ENCODE data around the gene SLC9A9.

The SLC9A9 gene

DNA sequence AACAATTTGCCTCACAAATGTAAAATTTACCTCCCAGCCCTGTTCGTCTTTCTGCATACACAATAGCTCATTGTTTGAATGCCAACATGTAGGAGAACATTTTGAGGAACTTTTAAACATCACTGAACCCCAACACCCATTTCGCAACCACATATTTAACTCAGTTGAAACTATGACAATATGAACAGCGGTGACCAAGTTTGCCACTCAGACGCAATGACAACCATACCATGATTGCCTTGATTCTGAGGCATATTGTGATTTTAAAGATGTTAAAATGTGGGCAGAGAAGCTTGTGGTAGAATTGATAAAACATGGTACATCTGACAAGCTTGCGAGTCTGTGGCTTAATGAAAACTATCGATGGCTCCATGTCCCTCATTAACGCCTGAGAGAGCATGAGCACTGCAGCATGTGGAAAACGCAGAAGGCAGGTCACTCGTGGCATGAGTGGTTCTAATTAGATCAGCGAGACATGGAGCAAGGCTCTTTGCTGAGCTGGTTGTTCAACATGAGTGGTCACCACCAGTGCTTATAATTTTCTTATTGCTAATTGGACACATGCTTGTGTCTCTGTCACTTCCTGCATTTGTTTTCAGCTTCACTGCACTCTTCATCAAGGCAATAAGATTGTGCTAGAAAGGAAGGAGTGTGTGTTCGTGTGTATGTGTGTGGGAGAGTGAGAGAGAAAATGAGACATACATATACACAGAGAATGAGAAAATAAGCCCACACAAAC is 611.9 kb downstream of the SLC9A9 start:
- H3K4me3 ChIP-seq (ENCODE audit: low read depth, low read length): no peak overlapping the region
- DNase-seq (ENCODE audit: low read depth): no peak
- TF ChIP-seq, protein P1, sequence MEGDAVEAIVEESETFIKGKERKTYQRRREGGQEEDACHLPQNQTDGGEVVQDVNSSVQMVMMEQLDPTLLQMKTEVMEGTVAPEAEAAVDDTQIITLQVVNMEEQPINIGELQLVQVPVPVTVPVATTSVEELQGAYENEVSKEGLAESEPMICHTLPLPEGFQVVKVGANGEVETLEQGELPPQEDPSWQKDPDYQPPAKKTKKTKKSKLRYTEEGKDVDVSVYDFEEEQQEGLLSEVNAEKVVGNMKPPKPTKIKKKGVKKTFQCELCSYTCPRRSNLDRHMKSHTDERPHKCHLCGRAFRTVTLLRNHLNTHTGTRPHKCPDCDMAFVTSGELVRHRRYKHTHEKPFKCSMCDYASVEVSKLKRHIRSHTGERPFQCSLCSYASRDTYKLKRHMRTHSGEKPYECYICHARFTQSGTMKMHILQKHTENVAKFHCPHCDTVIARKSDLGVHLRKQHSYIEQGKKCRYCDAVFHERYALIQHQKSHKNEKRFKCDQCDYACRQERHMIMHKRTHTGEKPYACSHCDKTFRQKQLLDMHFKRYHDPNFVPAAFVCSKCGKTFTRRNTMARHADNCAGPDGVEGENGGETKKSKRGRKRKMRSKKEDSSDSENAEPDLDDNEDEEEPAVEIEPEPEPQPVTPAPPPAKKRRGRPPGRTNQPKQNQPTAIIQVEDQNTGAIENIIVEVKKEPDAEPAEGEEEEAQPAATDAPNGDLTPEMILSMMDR (IDR thresholded peaks at IDR 0.05; ENCODE audit: control insufficient read depth, extremely low read depth, insufficient read depth): no peak

GRCh38 chr3:143235614-143236204 is 612.6 kb downstream of the SLC9A9 start:
- TF ChIP-seq, protein P1 (IDR thresholded peaks at IDR 0.05; ENCODE audit: control insufficient read depth, extremely low read depth, insufficient read depth): no peak
- no peak overlapping the region for H3K4me3 ChIP-seq (ENCODE audit: low read depth, low read length)
- DNase-seq (ENCODE audit: low read depth): no peak

DNA sequence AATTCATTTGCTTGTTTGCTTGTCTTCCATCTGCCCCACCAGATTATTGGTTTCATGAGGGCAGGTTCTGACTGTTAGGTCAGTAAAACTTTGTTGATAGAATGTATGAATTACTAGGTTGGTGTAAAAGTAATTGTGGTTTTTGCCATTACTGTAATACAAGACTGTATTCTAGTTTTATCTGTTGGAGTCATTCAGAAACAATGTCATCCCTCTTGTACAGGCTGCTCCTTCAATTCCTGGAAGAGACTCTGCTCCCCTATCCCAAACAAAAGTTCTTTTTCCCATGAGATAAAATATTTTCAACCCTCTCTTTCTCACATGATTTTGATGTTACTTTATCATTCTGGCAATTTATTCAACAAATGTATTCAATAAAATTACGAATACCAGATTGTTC is 613.7 kb downstream of the SLC9A9 start:
- no peak overlapping the region for H3K4me3 ChIP-seq (ENCODE audit: low read depth, low read length)
- TF ChIP-seq, protein P1 (IDR thresholded peaks at IDR 0.05; ENCODE audit: control insufficient read depth, extremely low read depth, insufficient read depth): no peak
- DNase-seq (ENCODE audit: low read depth): no peak

GRCh38 chr3:143232981-143233380 is 615.3 kb downstream of the SLC9A9 start:
- DNase-seq (ENCODE audit: low read depth): no peak
- TF ChIP-seq, protein P1 (IDR thresholded peaks at IDR 0.05; ENCODE audit: control insufficient read depth, extremely low read depth, insufficient read depth): no peak
- no peak overlapping the region for H3K4me3 ChIP-seq (ENCODE audit: low read depth, low read length)

- DNase-seq (ENCODE audit: low read depth): no peak
- TF ChIP-seq, protein P1 (IDR thresholded peaks at IDR 0.05; ENCODE audit: control insufficient read depth, extremely low read depth, insufficient read depth): no peak
- no peak overlapping the region for H3K4me3 ChIP-seq (ENCODE audit: low read depth, low read length)
Observed at GRCh38 chr3:143228405-143228804, 619.9 kb downstream of the SLC9A9 start.

DNA sequence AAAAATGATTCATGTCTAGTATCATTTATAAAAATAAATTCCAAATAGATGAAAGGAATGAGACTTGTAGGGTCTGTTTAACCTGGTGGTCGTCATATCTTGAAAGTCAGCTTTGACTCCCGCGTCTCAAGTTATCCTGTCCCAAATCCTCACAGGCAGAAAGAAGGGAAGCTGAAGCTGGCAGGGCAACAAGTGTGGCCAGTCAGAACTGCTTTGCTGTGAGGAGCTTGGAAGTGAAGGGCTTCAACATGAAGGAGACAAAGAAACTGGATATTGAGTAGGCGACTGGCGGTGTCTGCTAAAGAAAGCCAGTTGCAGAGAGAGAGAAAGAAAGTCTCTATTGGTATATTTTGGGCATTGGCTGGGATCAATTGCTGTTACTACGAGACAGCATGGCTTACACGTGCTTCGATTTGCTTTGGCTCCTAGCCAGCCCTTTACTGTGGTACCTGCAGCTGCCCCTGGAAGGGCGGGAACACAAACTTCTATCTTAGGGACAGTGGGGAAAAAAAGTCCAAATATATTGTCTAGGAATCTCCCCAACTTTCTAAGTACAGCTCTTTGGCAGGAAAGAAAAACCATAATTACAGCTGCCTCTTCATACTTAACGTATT is 621.5 kb downstream of the SLC9A9 start:
- no peak for DNase-seq (ENCODE audit: low read depth)
- H3K4me3 ChIP-seq (ENCODE audit: low read depth, low read length): no peak overlapping the region
- TF ChIP-seq, protein P1 (IDR thresholded peaks at IDR 0.05; ENCODE audit: control insufficient read depth, extremely low read depth, insufficient read depth): no peak
